Measurements from ENCODE around the gene WAC.

The WAC gene

DNA sequence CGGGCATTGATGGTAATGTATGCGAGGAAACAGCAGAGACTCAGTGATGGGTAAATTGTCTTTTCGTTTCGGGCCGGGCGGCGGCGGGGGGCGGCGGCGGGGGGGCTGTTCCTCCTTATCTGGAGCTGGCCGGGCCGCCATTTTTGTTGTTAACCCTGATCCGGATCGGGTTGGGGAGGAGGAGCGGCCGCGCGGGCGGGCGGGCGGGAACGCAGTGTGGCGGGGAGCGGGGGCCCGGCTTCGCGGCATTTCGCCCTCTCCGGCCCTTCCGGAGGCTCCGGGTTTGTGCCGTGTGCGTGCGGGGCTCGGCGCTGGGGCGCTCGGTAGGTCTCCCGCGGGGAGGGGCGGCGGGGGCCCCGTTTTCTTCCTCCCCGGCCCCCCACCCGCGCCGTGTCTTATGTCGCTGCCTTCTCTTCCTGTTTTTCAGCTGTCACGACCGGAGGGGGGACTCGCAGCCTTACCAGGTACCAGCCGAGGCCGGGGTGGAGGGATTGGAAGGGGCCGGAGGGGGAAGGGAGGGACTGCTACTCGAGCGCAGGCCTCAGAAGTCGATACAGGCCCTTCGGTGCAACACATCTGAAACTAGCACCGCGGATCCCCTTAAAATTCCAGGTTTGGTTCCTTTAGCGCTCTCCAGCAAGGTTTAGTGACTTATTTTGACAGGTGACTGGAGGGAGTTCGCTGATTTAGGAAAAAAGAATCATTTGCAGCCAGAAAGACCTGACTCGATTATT is 820 bp downstream of the WAC start:
- DNase-seq, result peak; percentile 63

DNA sequence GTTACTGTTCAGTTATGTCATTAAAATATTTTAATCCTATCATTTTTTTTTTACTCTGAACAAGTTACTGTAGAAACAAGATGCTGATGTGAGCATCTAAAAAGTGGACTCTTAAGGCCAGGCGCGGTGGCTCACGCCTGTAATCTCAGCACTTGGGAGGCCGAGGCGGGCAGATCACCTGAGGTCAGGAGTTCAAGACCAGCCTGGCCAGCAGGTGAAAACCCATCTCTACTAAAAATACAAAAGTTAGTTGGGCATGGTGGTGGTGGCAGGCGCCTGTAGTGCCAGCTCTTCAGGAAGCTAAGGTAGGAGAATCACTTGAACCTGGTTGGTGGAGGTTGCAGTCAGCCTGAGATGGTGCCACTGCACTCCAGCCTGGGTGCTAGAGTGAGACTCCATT is 2.9 kb downstream of the WAC start:
- DNase-seq, result no peak

DNA sequence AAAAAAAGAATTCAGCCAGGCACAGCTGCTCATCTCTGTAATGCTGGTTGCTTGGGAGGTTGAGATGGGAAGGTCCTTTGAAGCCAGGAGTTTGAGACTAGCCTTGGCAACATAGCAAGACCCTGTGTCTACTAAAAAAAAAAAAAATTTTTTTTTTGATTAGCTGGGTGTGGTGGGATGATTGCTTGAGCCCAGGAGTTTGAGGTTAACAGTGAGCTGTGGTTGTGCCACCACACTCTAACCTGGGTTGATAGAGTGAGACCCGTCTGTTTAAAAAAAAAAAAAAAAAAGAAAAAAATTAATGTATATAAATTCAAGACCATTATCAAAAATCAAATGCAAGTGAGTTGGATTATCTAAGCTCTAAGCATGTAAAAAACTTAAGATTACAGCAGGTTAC is 5.7 kb downstream of the WAC start:
- DNase-seq, result no peak

DNA sequence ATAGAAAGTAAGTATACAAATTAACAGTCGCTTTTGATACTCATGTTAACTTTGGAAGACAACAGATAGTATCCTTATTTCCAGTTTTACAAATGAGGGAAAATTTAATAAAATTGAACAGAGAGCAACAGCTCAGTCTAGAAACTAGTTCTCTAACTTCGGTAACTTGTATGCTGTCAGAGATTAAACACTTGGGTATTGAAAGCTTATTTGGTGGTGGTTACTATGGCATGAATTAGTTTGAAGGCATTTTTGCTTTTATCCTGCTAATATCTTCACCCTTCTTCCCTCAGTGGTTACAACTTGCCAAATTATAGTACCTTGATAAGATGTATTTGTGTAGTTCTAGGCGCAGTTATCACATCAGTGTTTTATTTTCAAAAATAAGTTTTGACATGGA is 7.2 kb downstream of the WAC start:
- DNase-seq, result no peak

DNA sequence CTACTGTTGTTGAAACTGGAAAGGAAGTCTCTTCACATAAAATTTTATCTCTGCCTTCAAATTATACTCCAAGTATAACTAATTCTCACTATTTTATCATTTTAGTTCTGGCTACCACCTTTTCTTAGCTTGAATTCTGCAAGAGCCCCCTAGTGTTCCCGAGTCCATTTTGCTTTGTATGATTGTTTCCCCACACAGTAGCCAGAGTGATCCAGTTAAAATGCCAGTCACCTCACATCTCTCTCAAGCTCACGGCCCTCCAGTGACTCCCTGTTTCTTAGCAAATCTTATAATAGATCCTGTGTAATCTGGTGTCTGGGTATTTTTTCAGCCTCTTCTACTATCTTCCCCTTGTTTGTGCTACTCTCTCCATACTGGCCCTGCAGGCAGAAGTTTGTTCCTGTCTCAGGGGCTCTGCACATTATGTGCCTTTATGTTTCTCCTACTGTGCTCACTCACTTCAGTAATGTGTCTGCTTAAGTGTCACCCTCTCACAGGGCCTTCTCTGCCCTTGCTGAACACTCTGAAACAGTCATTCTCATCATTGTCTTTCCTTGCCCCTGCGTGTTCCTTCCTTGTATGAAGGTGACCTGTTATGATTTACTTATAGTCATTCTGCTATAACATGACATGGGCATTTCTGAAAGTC is 8.9 kb downstream of the WAC start:
- DNase-seq, result no peak

DNA sequence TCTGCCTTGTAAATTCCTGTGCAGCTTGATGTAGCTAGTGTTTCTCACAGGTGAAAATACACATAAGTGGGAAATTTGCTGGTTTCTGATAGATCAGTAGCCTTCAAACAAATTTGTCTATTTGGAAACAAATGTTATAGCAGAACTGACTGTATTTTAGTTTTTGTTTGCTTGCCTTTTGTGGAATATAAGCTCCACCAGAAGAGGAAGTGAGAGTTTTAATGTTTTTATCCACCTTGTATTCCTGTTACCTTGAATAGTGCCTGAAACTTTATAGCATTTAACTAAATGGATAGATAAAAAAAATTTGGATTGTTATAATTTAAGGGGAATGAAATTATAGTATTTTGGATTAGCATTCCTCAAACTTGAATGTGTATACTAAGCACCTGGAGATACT is 9.8 kb downstream of the WAC start:
- DNase-seq, result no peak

DNA sequence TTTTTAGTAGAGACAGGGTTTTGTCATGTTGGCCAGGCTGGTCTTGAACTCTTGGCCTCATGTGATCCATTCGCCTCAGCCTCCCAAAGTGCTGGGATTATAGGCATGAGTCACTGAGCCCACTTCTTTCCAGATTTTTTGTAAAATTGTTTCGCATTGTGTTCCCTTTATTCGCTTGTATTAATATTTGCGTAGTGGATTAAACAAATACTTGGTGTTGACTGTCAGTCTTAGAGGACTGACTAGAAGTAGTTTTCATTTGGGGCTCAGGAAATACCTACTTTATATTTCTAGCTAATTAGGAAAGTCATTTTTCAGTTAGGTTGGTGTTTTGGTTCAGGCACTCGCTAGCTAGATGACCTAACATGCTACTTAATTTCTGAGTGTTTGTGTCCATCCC is 11.1 kb downstream of the WAC start:
- no peak for DNase-seq

DNA sequence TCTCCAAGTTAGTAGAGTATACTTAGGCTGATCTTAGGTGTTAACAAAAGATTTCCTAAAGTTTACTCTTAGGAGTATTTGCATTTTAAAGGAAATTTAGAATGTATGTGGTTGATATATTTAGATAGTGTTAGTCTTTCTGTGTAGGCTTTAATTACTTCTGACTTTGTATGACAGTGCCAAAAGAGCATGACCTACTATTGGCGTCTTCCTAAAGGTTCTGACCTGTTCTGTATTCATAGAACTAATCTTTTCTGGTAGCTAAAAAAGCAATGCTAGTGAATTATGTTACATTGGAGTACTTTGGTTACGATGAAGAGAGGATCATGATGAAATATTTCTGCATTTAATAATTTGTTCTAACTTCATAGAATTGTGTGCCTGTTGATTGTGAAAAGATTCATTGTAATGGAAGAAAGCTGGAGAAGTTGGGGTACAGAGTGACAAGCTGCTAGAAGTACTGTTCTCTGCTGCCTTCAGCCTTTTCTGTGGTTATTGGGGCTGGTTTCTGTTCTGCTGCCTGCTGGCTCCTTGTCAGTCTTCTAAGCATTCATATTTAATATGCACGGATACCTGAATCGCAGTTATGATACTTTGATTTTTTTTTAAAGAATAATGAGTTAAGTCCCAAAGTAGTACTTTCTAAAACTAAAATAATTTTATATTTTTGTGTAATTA is 13.2 kb downstream of the WAC start:
- DNase-seq, result no peak

DNA sequence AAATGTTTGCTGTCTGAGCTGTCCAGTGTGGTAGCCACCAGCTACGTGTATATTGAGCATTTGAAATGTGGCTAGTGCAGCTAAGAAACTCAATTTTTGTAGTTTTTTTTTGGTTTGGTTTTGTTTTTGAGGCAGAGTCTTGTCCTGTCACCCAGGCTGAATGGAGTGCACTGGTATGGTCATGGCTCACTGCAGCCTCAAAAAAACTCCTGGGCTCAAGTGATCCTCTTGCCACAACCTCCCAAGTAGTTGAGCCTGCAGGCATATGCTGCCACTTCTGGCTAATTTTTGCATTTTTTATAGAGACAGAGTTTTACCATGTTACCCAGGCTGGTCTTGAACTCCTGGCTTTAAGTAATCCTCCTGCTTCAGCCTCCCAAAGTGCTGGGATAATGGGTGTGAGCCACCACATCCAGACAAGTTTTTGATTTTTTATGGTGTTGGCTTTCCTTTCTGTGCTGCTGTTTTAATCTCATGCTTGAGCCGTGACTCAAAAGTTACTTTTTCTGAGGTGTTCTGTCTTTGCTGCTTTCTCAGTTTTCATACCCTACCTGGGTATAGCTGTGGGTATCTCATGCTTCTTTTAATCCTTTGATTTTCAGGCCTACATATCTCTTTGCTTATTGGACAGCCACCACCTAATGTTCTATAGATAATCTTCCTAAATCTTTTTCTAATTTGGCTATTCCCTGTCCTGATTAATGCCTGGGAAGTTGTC is 16.0 kb downstream of the WAC start:
- DNase-seq, result no peak

DNA sequence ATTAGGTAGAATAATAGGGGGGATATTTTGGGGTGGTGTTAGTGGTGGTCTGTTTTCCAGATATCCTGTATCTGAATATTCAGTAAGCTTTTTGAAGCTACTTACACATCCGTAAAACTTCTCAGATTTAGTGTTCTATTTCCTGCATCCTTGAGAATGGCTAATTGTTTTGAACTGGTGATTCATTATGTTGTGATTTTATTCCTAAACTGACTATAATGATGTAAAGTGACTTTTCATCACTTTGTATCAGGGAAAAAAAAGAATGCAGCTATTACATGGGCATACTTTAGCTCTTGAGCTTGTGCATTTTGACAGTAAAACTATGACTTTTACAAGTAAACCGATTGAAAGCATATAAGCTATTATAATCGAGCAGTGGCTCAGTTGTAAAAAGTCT is 18.2 kb downstream of the WAC start:
- DNase-seq, result no peak

DNA sequence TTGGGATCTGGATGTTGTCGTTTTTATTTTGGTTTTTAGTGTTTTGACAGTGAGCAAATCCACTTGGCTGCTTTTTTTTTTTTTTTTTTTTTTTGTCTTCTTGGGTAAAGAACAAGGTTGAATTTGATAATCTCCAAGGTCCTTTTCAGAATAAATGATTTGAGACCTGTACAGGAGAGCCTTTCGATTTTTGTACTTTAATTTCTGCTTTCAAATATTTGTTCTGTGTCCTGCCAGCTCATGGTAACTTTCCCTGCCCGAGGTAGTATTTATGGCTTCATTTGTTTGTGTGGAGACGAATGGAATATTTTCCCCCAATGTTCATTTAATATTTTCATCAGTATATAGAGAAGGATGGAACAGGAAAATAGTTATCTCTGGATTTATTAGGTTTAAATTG is 19.9 kb downstream of the WAC start:
- DNase-seq, result no peak

DNA sequence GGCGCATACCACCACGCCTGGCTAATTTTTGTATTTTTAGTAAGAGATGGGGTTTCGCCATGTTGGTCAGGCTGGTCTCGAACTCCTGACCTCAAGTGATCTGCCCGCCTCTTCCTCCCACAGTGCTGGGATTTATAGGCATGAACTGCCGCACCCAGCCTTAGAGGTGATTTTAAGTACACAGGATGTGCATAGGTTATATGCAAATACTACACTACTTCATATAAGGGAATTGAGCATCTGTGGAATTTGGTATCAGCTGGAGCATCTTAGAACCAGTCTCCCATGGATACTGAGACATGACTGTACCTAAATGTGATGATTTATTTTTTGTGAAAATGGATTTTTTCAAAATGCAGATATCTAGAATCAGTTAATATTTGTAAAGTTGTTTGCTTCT is 21.1 kb downstream of the WAC start:
- no peak for DNase-seq

DNA sequence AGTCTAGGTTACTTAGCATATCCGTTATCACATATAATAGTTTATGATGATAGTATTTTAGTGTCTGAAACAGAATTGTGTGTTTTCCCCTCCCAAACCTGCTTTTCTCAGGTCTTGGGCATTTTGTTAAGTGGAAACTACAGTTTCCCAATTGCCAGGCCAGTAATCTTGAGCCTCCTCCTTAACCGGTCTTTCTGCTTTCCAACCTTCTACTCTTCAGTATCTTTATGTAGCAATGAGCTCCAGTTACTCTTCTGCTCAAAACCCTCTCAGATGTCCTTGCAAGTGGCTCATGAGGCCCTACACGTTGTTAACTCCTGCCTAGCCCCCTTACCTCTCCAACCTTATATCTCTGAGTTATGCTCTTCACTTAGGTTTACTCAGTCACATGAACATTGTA is 22.0 kb downstream of the WAC start:
- no peak for DNase-seq

DNA sequence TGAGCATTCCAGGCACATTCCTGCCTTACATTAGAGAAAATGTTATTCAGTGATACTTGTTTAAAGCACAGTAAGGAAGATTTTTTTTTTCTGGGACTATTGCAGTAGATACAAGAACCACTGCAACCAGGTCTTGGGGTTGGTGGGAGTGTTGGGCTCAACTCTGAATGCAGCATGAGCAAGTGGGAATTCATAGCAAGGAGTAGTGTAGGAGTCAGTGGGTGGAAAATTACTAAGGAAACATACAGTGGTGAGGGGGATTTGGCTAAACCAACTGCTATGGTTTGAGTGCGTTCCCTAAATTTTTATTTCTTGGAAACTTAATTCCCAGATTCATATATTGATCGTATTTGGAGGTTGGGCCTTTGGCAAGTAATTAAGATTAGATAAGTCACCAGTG is 22.4 kb downstream of the WAC start:
- no peak for DNase-seq

DNA sequence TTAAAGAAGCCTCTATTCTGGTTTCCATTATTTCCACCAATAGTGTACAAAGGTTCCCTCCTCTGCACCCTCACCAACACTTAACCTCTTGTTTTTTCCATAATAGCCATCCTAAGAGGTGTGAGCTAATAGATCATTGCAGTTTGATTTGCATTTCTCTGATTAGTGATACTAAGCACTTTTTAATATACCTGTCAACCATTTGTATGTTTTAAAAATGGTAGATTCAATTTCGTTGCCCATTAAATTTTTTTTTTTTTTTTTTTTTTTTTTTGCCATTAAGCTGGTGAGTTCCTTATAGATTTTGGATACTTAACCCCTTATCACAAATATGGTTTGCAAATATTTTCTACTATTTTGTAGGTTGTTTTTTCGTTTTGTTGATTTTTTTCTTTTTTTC is 23.2 kb downstream of the WAC start:
- no peak for DNase-seq

DNA sequence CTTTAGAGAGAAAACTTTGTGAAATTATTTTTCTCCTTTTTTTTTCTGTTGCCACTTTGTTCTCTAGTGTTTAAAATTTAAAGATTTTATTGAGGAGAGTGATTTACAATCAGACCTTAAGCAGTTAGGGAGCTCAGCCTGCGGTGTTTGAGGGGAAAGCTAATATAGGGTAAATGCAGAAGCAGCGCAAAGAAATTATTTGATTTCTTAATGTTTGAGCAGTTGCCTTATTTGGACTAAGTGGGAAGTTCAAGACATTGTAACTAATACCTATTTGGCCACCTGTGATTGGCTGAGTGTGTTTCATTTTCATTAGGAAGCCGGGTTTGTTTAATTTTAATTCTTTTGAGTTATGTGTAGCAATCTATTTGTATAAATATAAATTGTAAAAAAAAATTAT is 25.3 kb downstream of the WAC start:
- DNase-seq, result no peak

DNA sequence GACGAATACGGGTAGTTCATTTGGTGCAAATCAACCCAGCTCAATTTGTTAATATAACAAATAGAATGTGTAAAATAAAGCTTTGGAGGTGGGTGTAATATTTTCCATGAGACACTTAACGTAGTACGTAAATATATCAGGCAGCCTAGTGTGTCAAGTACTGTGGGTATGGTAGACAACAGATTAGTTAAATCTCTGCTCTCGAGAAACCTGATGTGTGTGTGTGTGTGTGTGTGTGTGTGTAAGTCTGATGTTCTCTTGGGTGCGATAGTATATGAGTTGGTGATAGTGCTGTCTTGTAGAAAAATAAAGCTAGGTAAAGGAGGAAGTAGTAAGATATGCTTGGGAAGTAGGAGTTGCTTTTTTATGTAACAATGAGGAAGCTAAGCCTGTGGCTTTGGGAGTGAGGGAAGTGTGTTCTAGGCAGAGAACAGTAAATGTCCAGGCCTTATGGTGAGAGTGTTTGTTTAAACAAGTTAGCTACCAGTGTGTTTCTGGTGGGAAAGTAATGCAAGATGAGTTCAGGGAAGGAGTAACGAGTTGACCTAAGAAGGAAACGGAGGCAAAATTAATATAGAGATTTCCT is 26.1 kb downstream of the WAC start:
- DNase-seq, result no peak

DNA sequence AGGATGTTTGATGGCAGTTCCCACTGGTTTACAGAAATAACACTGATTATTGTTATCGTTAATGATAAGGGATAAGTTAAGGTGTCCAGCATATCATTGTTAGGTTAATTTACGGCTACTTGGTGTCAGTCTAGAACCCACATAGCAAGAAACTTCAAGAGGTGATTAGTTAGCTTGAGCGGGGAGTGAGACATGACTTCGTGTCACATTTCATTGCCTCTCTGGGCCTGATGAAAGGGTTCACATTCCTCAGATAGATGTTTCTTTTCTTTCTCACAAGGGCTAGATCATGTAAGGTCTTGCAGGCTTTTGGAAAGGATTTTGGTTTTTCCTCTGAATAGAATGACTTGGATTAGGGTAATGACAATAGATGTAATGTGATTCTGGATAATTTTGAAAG is 26.7 kb downstream of the WAC start:
- DNase-seq, result no peak

DNA sequence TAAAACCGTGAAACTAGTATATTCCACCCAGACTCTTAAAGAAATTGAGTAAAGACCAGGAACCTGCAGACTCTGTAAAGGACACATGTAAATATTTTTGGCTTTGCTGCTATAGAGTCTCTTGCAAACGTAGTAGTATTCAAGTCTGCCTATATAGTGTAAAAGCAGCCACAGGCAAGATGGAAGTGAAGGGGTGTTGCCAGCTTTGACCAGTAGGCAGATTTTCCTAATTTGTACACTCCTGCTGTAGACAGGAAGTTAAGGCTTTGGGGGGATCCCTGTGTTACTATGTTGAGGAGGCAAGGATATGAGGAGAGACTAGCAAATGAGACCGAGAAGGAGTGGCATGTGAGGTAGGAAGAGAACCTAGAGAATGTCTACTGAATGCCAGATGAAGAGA is 27.7 kb downstream of the WAC start:
- DNase-seq, result no peak

DNA sequence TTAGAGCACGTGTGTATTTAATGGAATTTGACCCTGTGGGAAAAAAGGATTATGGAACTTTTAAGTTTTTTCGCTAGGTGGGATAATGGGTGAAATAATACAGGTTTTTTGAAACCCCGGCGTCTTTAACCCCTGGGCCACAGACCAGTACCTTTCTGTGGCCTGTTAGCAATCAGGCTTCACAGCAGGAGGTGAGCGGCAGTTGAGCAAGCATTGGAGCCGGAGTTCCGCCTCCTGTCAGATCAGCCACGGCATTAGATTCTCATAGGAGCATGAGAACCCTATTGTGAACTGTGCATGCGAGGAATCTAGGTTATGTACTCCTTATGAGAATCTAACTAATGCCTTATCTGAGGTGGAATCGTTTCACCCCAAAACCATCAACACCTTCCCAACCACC is 28.6 kb downstream of the WAC start:
- no peak for DNase-seq

DNA sequence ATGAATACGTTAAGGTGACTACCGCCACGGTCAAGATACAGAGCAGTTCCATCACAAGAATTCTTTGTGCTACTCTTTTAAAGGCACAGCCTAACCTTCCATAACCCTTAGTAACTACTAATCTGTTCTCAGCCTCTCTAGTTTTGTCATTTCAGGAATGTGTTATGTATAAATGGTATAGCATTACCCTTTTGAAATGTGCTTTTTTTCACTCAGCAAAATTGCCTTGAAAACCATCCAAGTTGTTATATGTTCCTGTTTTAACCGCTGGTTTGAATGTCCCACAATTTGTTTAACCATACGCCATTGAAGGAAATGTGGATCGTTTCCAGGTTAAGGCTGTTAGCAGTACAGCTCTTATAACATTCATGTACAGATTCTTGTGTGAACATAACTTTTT is 32.0 kb downstream of the WAC start:
- DNase-seq, result no peak

DNA sequence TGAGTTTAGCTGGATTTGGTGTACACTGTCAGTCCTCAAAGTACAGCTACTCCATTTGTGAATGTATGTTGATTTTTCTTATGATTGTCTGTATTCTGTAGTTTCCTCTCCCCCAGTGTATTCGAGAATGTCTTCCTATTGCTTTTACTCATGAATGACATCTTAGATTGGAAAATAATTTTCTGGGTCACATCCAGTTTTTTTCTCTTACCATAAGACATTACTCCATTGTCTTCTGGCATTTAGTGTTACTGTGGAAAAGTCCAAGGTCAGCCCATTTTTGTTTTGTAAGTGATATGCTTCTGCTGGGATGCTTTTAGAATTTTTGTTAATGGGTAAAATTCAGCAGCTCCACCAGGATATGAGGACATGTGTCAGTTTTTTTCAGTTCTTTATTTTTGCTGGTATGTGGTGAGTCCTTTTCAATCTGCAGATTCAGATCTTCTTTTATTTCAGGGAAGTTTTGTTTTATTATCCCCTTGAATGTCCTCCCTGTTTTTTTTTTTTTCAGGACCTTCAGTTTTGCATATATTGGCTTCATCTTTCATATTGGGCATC is 33.6 kb downstream of the WAC start:
- DNase-seq, result no peak

DNA sequence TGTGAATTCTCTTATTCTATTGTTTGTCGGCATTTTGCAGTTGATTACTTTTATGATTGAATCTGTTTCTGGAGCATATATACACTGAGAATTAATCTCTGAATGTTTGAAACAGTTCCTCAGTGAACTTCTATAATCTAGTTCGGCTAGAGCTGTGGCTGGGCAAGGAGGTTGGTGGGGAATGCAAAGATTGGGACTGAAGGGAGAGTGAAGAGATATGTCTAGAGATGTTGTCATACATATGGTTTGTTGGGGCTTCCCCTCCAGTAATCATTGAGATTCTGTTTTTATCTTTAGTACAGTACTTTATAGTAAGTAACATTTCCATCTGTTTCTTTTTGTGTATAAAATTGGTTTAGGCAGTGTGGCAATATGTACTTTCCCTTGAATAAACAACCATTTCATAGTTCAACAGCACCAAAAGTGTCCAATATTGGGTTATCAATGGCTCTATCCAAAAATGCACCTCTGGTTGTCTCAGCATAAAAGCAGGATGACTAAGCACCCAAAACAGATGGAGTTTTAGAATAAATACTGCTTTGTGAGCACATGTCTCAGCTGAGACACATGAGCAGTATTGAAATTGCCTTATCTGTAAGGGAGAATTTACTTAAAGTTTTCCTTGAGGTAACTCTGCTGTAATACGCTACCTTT is 36.7 kb downstream of the WAC start:
- DNase-seq, result no peak
